Measurements from ENCODE around the gene ELK1.

Gene ELK1

GRCh38 chrX:47614618-47615017, 35.7 kb downstream of the ELK1 start:
- Histone ChIP-seq H3K9ac (no peak overlapping the region), H3K79me2 (ENCODE audit: insufficient read depth, low read depth) (no peaks in the 10 kb centered on the region), H3K36me3 (ENCODE audit: insufficient read depth) (no peaks in the 10 kb centered on the region), H3K4me1 (ENCODE audit: low read depth, poor library complexity, severe bottlenecking) (no peaks in the 10 kb centered on the region), H3K27me3 (ENCODE audit: insufficient read depth, low read depth) (no peaks in the 10 kb centered on the region), H3K27ac (no peak overlapping the region), H4K20me1 (ENCODE audit: insufficient read depth) (no peaks in the 10 kb centered on the region), H2AFZ (ENCODE audit: low read depth) (no peak overlapping the region), H3K4me3 (IDR thresholded peaks at IDR 0.05; ENCODE audit: insufficient read depth, low read depth, low read length) (no peak overlapping the region), H3K4me2 (no peak overlapping the region)
- TF ChIP-seq CTCF (conservative IDR thresholded peaks at IDR 0.05; ENCODE audit: low read depth, low read length): no peak

- Histone ChIP-seq H4K20me1 (ENCODE audit: insufficient read depth) (no peaks in the 10 kb centered on the region), H3K4me1 (ENCODE audit: low read depth, poor library complexity, severe bottlenecking) (no peaks in the 10 kb centered on the region), H2AFZ (ENCODE audit: low read depth) (no peak overlapping the region), H3K27me3 (ENCODE audit: insufficient read depth, low read depth) (no peaks in the 10 kb centered on the region), H3K27ac (no peak overlapping the region), H3K36me3 (ENCODE audit: insufficient read depth) (no peaks in the 10 kb centered on the region), H3K79me2 (ENCODE audit: insufficient read depth, low read depth) (no peaks in the 10 kb centered on the region), H3K4me2 (no peak overlapping the region), H3K9ac (no peak overlapping the region), H3K4me3 (IDR thresholded peaks at IDR 0.05; ENCODE audit: insufficient read depth, low read depth, low read length) (no peak overlapping the region)
- no peak for TF ChIP-seq CTCF (conservative IDR thresholded peaks at IDR 0.05; ENCODE audit: low read depth, low read length)
Observed at GRCh38 chrX:47613082-47613481, 37.3 kb downstream of the ELK1 start.

- no peak overlapping the region for H2AFZ ChIP-seq (ENCODE audit: low read depth)
- H3K36me3 ChIP-seq (ENCODE audit: insufficient read depth): no peaks in the 10 kb centered on the region
- H3K79me2 ChIP-seq (ENCODE audit: insufficient read depth, low read depth): no peaks in the 10 kb centered on the region
- no peak overlapping the region for H3K9ac ChIP-seq
- no peaks in the 10 kb centered on the region for H3K27me3 ChIP-seq (ENCODE audit: insufficient read depth, low read depth)
- no peak overlapping the region for H3K4me3 ChIP-seq (IDR thresholded peaks at IDR 0.05; ENCODE audit: insufficient read depth, low read depth, low read length)
- no peak overlapping the region for H3K27ac ChIP-seq
- no peaks in the 10 kb centered on the region for H4K20me1 ChIP-seq (ENCODE audit: insufficient read depth)
- no peak for TF ChIP-seq CTCF (conservative IDR thresholded peaks at IDR 0.05; ENCODE audit: low read depth, low read length)
- no peak overlapping the region for H3K4me2 ChIP-seq
- no peaks in the 10 kb centered on the region for H3K4me1 ChIP-seq (ENCODE audit: low read depth, poor library complexity, severe bottlenecking)
Observed at GRCh38 chrX:47612418-47612817, 37.9 kb downstream of the ELK1 start.

GRCh38 chrX:47611926-47612325, 38.4 kb downstream of the ELK1 start:
- Histone ChIP-seq H3K4me3 (IDR thresholded peaks at IDR 0.05; ENCODE audit: insufficient read depth, low read depth, low read length) (no peak overlapping the region), H3K27ac (no peak overlapping the region), H3K4me2 (no peak overlapping the region), H4K20me1 (ENCODE audit: insufficient read depth) (no peaks in the 10 kb centered on the region), H2AFZ (ENCODE audit: low read depth) (no peak overlapping the region), H3K4me1 (ENCODE audit: low read depth, poor library complexity, severe bottlenecking) (no peaks in the 10 kb centered on the region), H3K9ac (no peak overlapping the region), H3K27me3 (ENCODE audit: insufficient read depth, low read depth) (no peaks in the 10 kb centered on the region), H3K36me3 (ENCODE audit: insufficient read depth) (no peaks in the 10 kb centered on the region), H3K79me2 (ENCODE audit: insufficient read depth, low read depth) (no peaks in the 10 kb centered on the region)
- no peak for TF ChIP-seq CTCF (conservative IDR thresholded peaks at IDR 0.05; ENCODE audit: low read depth, low read length)

- H3K27ac ChIP-seq: no peak overlapping the region
- H3K4me2 ChIP-seq: no peak overlapping the region
- no peaks in the 10 kb centered on the region for H3K4me1 ChIP-seq (ENCODE audit: low read depth, poor library complexity, severe bottlenecking)
- H2AFZ ChIP-seq (ENCODE audit: low read depth): no peak overlapping the region
- no peak overlapping the region for H3K9ac ChIP-seq
- no peaks in the 10 kb centered on the region for H3K27me3 ChIP-seq (ENCODE audit: insufficient read depth, low read depth)
- H4K20me1 ChIP-seq (ENCODE audit: insufficient read depth): no peaks in the 10 kb centered on the region
- TF ChIP-seq CTCF (conservative IDR thresholded peaks at IDR 0.05; ENCODE audit: low read depth, low read length): no peak
- no peaks in the 10 kb centered on the region for H3K36me3 ChIP-seq (ENCODE audit: insufficient read depth)
- H3K79me2 ChIP-seq (ENCODE audit: insufficient read depth, low read depth): no peaks in the 10 kb centered on the region
- no peak overlapping the region for H3K4me3 ChIP-seq (IDR thresholded peaks at IDR 0.05; ENCODE audit: insufficient read depth, low read depth, low read length)
Observed at GRCh38 chrX:47611489-47611888, 38.9 kb downstream of the ELK1 start.

All from KMS-11 (cell line).